Activated CD4-positive, alpha-beta T cell treated with anti-CD3 and anti-CD28 coated beads, Interleukin-2, amount 50 U/mL, for 48 hours (primary cell): Measurements from ENCODE around the gene RPP40.
"Not testable (repeated sequence)": the region's sequence is repeated elsewhere in the genome, so short reads cannot be mapped to it uniquely, and the experiment has no call there.

Experiments
- DNase-seq, 2 experiments: peaks; one replicate each; pipeline ENCODE4 v3.0.0-alpha.2; 2020

The RPP40 gene, protein sequence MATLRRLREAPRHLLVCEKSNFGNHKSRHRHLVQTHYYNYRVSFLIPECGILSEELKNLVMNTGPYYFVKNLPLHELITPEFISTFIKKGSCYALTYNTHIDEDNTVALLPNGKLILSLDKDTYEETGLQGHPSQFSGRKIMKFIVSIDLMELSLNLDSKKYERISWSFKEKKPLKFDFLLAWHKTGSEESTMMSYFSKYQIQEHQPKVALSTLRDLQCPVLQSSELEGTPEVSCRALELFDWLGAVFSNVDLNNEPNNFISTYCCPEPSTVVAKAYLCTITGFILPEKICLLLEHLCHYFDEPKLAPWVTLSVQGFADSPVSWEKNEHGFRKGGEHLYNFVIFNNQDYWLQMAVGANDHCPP

DNA sequence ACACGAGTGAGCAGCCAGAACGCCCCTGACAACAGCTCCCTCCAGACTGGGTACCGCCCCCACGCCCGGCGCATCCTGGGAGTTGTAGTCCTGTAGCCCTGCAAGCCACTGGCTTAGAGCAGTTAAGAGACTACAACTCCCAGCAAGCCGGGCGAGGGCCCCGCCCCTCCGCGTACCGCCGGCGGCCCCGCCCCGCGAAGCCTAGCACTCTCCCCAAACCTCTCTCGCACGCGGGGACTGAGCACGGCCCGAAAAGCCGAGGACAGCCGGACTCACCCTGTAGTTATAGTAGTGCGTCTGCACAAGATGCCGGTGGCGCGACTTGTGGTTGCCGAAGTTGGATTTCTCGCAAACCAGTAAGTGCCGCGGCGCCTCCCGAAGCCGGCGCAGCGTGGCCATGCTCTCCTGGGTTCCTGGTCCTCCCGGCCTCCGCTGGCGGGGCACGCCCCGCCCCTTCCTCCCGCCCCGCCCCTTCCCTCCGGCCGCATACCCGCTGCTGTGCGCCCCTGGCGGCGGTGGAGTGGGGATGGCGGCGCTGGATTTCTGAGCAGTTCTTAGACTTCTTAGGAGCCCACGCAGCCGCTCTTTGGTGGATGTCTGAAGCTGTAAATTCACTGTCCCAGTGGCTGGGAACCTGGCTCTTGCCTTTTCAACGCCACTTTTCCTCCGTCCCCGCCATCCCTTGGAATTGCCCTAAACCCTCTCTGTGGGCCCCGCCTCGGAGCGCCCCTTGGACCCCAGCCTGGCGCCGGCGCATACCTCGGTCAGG is at the start of gene RPP40:
Gene RPP40, minus strand, starts transcription at position 434 of the 769 bp plus-strand sequence. Its CDS starts 35 bp downstream, at position 399.
- peak; percentile 99 for DNase-seq

DNA sequence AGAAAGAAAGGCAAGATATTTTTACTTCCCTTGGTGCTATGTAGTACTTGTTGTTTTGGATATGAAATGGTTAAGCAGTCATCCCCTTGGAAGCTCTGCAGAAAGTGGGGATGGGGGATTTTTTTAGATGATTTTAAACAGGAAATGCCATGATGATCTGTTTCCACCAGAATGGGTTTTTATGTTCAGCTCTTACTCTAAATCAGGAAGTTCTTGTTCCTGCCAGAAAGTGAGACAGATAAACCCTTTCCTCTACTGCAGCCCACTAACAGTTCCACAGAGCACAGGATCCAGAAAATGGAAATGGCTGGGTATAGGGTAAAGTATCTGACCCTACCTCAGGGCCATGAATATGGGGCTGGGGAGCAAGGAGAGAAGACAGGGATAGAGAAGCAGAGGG is 49.2 kb upstream of the RPP40 start:
- DNase-seq: no peak

DNA sequence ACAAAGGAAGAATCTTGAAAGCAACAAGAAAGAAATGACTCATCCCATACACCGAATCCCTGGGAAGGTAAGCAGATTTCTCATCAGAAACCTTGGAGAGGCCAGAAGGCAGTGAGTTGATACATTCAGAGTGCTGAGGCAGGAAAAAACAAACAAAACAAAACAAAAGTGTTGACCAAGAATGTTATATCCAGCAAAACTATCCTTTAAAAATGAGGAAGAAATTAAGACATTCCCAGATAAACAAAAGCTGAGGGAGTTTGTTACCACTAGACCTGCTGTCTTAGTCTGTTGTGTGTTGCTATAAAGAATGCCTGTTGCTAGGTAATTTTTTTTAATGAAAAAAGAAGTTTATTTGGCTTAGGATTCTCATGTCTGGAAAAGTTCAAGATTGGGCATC is 47.6 kb upstream of the RPP40 start:
- no peak for DNase-seq

DNA sequence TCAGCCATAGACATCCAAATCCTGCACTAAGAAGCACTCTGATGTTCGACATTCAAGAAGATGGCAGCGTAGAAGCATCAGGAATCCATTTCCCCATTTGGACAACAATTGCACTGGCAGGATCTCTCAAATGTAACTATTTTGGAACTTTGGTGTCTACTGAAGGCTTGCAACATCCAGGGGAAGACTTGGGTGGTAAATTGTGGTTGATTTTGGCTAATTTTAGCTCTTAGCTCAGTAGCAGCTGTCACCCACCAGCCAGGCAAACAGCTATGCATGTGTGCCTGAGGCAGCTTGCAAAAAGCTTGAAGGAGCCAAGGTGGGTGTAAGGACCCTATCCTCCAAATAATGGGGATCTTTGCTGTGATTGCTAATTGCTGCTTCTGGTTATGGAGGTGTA is 46.2 kb upstream of the RPP40 start:
- DNase-seq: no peak

DNA sequence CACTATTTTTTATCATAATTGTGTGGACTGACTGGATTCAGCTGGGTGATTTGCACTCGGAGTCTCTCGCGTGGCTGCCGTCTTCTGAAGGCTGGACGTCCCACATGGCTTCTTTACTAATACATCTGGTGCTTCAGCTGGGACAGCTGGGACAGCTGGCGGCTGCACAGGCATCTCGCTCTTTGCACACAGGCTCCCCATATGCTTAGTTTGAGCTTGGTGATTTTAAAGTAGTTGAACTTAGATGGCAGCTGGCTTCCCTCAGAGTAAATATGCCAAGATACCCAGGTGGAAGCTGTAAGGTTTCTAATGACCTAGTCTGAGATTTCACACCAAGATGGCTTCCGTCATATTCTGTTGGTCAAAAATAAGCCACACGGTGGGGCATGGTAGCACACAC is 42.6 kb upstream of the RPP40 start:
- DNase-seq: no peak

DNA sequence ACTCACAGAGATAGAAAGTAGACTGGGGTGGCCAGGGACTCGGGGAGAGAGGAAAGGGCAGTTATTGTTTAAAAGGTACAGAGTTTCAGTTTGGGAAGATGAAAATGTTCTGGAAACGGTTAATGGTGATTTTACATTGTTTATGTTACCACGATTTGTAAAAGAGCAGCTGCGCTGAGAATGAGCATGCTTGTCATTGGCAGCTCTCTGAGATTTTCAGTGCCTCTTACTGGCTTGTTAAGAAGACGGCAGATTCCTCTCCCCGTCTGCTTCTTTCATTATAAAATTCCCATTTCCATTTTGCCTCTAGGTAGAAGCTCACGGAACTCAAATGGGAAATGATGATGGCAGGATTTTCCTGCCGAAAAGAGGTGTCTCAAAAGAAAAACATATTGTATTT is 41.6 kb upstream of the RPP40 start:
- DNase-seq: no peak

DNA sequence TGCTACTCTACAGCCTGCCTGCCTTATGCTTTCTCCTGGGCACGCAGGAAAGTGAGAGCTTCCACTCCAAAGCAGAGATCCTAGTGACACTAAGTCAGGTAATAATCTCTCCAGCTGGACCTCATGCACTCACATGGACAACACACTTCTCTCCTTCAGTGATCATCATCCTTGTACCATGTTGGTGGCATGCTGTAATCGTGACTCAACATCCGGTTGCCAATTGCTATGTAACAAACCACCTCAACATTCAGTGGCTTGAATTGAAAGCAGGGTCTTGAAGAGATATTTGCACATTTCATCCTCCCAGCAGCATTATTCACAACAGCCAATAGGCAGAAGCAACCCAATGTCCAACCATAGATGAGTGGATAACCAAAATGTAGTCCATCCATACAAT is 41.0 kb upstream of the RPP40 start:
- DNase-seq: no peak

DNA sequence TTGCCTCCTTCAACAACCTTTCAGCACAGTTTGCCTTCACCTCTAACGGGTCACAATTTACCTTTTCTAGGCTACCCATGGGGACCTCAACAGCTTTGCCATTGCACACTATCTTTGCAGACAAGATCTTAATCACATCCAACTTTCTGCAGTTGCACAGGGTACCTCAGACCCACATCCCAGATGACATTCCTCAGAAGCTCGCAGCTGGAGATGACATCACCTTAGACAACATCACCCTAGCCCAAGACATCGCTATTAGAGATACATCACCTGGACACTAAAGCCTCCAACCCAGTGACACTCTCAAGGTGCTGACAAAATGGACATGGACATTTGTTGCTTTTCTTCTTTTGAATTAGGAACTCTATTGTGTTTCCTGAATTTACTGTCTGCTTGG is 38.6 kb upstream of the RPP40 start:
- no peak for DNase-seq

DNA sequence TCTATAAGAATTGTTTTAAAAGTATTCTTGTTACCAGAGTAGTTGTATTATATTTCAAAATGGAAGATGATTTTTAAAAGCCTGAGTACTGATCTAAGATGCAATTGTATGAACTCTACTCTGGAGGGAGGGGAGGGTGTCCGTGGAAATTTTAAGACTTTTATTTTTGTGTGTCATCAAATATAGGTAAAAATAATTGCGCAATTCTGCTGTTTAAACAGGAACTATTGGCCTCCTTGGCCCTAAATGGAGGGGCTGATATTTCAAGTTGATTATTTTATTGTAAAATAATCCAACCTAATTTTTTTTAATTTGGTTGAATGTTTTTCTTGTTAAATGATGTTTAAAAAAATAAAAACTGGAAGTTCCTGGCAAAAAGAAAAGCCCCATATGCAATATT is 38.1 kb upstream of the RPP40 start:
- DNase-seq: no peak

DNA sequence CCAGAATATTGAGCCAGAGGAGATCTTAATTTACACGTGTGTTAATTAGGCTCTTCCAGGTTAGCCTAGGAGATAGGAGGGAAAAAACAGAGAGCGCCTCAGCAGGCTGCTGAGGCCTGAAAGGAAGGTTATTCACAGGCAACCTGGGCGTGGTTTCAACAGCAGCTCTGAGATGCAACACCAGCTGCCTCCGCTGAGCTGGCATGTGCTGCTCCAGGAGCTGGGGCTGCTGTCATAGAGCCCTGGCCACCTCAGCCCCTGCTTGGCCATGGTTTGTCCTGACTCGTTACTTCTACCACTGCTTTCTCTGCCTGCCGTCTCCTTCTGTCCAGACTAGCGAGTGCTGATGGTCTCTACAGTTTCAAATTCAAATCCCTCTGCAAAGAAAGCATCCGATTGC is 32.4 kb upstream of the RPP40 start:
- DNase-seq: no peak

DNA sequence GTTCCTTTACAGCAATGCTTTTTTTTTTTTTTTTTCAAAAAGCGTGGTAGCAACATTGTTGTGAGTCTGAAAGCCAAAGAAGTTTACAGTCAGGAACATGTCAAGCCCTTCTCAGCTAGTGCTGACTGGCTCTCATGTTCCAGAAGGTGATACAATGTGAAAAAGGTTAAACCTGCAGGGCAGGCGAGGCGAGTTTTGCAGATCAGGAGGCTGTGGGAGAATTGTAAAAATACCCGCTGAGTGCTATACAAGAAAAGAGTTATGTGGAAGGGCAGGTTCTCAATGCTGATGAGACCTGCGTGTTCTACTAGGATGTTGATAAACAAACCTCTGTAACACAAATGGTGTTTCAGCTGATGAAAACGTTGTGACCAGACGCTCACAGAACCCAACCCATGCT is 30.9 kb upstream of the RPP40 start:
- no peak for DNase-seq

DNA sequence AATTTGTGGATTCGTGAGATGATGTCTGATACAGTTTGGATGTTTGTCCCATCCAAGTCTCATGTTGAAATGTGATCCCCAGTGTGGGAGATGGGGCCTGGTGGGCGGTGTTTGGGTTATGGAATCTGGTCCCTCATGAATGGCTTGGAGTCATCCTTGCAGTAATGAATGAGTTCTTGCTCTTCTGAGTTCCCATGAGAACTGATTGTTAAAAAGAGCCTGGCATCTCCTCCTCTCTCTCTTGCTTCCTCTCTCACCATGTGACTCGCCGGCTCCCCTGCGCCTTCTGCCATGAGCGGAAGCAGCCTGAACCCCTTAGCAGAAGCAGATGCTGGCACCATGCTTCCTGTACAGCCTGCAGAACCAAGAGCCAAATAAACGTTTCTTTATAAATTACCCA is 30.5 kb upstream of the RPP40 start:
- no peak for DNase-seq

DNA sequence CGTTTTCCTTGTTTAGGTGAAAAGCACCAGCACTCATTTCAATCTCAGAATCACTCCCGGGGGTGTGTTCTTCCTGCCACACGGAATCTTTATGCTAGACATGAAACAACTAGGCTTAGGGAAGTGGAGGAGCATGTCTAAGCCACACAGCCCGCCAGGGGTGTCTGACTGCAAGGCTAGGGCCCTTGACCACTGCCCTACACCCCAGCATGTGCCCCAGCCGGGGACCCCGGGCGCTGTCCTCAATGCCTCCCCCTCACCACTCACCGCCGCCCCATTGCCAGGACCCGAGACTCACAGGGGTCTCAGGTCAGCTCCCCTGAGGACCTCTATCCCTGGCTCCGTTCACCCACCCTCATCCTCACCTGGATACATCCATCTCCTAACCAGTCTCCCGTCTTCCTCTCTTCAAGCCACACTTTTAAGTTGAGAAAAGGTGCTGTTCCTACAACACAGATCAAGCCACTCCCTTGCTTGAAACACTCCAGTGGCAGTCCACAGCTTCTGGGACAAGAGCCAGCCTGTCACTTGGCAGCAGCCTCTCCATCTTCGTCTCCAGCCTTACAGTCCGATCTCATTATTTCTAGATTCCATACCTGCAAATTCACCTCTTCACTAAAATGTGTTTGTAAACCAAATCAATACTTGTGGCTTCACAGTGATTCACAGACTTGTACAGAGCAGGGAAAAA is 29.5 kb upstream of the RPP40 start:
- DNase-seq: not testable (repeated sequence)

DNA sequence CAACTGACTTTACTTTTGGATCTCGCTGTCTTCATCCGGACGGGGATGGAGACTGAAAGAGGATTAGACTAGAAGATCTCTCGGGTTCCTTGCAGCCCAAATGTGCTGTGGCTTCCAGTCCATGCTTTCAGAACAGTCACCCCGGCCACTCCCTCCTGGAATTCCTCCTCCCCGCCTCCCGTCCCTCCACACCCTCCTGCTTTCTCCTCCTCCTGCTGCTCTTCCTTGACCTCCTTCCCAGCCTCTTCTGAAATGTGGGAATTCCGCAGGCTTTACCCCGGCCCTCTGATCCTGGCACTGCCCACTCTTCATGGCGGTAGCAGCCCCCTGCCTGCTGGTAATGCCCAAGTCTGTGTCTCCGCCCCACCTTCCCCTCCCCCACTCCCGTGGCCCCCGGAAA is 28.9 kb upstream of the RPP40 start:
- DNase-seq: not testable (repeated sequence)

DNA sequence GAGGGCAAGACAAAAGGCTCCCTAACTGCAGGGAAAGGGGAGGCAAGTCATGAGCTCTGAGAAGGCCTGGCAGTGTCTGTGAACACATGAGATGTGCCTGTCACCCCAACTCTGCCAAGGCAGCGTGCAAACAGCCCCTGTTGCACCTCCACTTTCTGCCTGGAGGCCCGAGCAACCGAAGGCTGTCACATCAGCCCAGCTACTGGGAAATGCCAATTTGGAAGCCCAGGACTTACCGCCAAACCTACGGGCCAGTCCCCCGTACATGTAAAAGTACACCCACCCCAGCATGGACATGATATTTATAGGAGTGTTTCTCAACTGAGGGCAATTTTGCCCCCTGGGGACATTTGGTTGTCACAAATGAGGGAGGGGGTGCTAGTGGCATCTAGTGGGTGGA is 27.3 kb upstream of the RPP40 start:
- no peak for DNase-seq

DNA sequence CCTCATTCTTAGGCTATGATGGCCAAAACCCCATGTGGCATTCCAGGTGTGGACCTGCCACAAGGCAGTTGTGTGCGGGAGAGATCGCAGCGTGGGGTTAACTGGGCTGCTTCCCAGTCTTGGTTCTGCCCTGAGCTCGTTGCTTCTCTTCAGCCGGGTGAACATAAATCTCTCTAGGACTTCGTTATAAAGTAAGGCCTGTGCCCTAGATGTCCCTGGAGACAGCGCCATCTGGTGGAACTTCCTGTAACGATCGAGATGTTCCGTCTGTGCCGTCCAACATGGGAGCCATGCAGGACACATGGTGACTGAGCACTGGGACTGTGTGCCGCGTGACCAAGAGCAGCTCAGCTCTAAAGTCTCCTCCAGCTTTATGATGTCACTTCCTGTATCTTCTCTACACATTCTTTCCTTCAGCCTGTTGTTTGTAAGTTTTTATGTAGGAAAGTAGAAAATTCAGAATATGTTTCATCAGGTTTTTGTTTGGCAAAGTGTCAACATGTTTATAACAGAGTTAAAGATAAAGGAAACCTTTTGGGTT is 26.8 kb upstream of the RPP40 start:
- DNase-seq: peak; percentile 84 to 90

DNA sequence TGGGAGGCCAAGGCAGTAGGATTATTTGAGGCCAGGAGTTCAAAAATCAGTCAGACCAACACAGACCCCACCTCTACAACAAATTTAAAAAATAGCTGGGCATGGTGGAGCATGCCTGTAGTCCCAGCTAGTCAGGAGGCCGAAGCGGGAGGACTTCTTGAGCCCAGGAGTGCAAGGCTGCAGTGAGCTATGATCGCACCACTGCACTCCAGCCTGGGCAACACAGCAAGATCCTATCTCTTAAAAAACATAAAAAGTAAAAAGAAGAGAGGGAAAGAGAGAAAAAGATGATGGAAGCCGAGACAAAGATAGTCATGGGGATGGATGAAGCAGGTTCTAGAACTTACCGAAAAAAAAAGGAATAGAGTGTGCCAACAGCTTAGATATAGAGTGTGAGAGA is 25.8 kb upstream of the RPP40 start:
- DNase-seq: no peak

DNA sequence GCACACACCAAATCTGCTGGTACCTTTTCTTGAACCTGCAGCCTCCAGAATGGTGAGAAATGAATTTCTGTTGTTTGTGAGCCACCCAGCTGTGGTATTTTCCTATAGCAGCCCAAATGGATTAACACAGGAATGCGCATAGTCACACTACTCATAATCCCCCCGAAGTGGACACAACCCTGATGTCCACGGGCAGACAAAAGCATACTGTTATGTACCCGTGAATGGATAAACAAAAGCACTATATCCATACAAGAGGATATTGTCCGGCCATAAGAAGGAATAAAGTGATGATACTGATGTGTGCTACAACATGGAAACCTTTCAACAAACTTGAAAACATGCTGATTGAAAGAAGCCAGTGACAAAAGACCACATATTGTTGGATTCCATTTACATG is 25.1 kb upstream of the RPP40 start:
- DNase-seq: no peak

DNA sequence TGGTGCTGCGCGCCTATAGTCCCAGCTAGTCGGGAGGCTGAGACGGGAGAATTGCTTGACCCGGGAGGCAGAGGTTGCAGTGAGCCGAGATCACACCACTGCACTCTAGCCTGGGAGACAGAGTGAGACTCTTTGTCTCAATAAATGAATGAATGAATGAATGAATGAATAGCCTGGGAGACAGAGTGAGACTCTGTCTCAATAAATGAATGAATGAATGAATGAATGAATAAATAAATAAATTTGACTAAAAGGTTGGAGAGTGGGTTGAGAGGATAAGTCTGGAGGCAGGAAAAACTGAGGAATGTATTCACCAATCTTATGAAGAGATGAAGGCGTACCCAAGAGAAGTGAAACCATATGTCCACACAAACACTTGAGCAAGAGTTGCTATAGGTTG is 24.5 kb upstream of the RPP40 start:
- no peak for DNase-seq

DNA sequence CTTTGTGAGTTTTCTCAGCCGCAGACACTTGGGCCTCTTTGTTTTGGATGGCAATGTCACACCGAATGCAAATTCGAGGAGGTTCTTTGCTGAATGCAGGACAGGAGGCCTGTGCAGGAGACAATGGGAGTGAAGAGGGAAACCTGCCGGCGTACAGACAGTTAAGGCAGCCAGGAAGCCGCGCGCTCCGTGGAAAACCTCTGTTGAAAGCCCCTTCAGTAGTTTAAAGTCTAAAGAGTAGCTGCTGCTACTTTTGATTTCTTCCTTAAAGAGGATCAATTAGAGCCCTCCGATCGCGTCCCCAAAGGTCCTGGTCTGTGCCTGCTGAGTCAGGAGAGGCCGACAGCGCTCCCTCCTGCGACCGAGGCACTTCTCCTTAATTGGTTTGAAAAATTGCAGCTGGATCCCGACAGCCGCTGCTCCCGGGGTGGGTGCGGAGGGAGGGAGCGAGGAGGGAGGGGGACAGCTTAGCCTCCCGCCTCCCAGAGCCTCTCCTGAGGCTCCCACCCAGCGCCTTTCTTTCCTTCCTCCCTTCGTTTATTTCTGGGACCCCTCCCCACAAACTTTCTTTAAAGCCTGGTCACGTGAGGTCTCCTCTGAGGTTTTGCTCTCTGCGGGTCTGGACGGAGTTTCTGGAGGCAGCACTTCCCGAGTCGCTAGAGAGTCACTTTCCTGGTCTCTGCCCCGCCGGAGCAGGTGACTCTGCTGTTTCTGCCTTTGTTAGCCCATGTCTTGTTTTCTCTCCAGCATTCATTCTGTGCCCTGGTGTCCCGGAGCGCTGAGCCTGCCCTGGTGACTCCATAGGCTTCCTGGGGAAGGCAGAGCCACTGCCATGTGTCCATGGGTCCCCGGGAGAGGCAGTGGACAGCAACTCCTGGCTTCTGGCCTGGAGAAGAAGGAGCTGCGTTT is 22.3 kb upstream of the RPP40 start:
- DNase-seq: peak in 1 of 2 experiments; percentile 9

DNA sequence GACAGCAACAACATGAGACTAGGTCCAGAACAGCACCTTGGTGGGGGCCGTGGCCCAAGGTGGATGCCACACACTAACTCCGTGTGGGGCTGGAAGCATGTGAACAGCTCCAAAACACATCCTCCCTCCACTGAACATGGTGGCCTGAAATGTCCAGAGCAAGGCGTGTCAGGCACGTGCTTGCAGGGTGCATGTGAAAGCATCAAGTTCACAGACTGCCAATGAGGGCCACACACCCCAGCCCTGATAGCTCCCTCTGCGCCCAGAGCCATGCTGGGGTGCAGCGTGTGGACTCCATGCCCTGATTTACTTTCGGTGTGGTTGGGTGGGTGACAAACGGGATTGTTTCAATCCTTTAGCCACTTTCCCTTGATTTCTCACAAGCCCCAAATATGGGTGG is 20.1 kb upstream of the RPP40 start:
- no peak for DNase-seq

DNA sequence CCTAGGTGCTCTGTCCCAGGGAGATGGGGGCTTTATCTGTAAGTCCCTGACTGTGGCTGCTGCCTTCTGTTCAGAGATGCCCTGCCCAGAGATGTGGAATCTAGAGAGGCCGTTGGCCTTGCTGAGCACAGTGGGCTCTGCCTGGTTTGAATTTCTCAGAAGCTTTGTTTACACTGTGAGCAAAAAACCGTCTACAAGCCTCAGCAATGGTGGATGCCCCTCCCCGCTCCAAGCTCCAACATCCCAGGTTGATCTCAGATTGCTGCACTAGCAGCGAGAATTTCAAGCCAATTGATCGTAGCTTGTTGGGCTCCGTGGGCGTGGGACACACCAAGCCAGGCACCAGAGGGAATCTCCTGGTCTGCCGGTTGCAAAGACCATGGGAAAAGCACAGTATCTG is 16.3 kb upstream of the RPP40 start:
- DNase-seq: no peak
